Prostate gland (tissue), 2 donors: ENCODE data around the gene FAH. TPM values are rescaled to one million over a fixed set of nuclear protein-coding genes. Genes with fewer than 3 reads are reported as not detected.

Experiments
- DNase-seq: peaks from one replicate; pipeline ENCODE4 v3.0.0-alpha.2; 2019; ENCODE audit warnings: low spot score
- H3K27ac ChIP-seq, 2 donors: fragments of 200-600 bp; sonication (generic); 2 replicates each; pipeline ENCODE4 v1.5.1; 2017 to 2019
- H3K27me3 ChIP-seq: fragments of 200-600 bp; sonication (generic); replicated peaks from 2 replicates; pipeline ENCODE4 v1.5.1; 2019; ENCODE audit not compliant: insufficient read depth
- H3K36me3 ChIP-seq, 2 donors: fragments of 200-600 bp; sonication (generic); 1 replicate in 1 of 2; 2 replicates in 1 of 2; pipeline versions ENCODE4 v1.5.1 to v1.8.1; 2017 to 2019
- H3K4me1 ChIP-seq: fragments of 200-600 bp; sonication (generic); replicated peaks from 2 replicates; pipeline ENCODE4 v1.5.1; 2019
- H3K4me3 ChIP-seq, 2 donors: fragments of 200-600 bp; sonication (generic); 2 replicates each; pipeline ENCODE4 v1.5.1; 2017 to 2019
- H3K9me3 ChIP-seq: fragments of 200-600 bp; sonication (generic); 2 replicates; pipeline ENCODE4 v1.5.1; 2017
- POLR2A ChIP-seq: fragments of 450-650 bp; IDR thresholded peaks from one replicate; pipeline ENCODE4 v1.6.1; 2016; ENCODE audit warnings: antibody characterized with exemption, mild to moderate bottlenecking
- POLR2AphosphoS5 ChIP-seq: sonication (generic); formaldehyde crosslinking; IDR thresholded peaks from one replicate; pipeline ENCODE4 v1.6.1; 2017; ENCODE audit warnings: antibody characterized with exemption
- WGBS: methylation state at CpG from one replicate; pipeline ENCODE4 v1.1.5; 2018; 5-methylcytosine and 5-hydroxymethylcytosine counted together
- intact Hi-C: fragments of 100-400 bp; cut with DNase I; formaldehyde crosslinking; loops from one replicate; pipeline ENCODE4 v1.14.2; 2022
- total RNA-seq, 2 donors: library from RNA; depleted of rRNA; stranded (reverse); fragments of >200 nt; gene quantifications; one replicate each; pipeline ENCODE4 v1.1.0, GENCODE V29; 2016
- TF ChIP-seq, protein P1 (sequence below), 4 experiments: fragments of 200-600 bp in 2 of 4; fragments of 450-650 bp in 2 of 4; sonication (generic) in 2 of 4; IDR thresholded peaks; 1 replicate in 3 of 4; 2 replicates in 1 of 4; pipeline ENCODE4 v1.5.1; 2016 to 2019; ENCODE audit warnings: antibody characterized with exemption in 4 of 4, mild to moderate bottlenecking in 2 of 4, moderate library complexity in 2 of 4

Gene FAH
- total RNA-seq, 2 donors from 2014 or later, result 26.7 to 51.4 TPM

GRCh38 chr15:80107204-80107603, 45.6 kb upstream of the FAH start:
- no peak for TF ChIP-seq POLR2AphosphoS5
- no peak for TF ChIP-seq POLR2A
- TF ChIP-seq, protein P1, sequence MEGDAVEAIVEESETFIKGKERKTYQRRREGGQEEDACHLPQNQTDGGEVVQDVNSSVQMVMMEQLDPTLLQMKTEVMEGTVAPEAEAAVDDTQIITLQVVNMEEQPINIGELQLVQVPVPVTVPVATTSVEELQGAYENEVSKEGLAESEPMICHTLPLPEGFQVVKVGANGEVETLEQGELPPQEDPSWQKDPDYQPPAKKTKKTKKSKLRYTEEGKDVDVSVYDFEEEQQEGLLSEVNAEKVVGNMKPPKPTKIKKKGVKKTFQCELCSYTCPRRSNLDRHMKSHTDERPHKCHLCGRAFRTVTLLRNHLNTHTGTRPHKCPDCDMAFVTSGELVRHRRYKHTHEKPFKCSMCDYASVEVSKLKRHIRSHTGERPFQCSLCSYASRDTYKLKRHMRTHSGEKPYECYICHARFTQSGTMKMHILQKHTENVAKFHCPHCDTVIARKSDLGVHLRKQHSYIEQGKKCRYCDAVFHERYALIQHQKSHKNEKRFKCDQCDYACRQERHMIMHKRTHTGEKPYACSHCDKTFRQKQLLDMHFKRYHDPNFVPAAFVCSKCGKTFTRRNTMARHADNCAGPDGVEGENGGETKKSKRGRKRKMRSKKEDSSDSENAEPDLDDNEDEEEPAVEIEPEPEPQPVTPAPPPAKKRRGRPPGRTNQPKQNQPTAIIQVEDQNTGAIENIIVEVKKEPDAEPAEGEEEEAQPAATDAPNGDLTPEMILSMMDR (IDR thresholded peaks at IDR 0.05), result no peak
- intact Hi-C loops, result no loop called here
- no peaks in the 10 kb centered on the region for H3K36me3 ChIP-seq
- H3K4me3 ChIP-seq, result no peak overlapping the region
- H3K4me1 ChIP-seq, result peaks cover 7% of the 10 kb centered on the region
- no peak overlapping the region for H3K27ac ChIP-seq
- H3K27me3 ChIP-seq, result no peaks in the 10 kb centered on the region
- no peaks in the 10 kb centered on the region for H3K9me3 ChIP-seq
- WGBS, result 88% methylated on average over 6 of the region's 6 CpGs
- DNase-seq, result no peak

DNA sequence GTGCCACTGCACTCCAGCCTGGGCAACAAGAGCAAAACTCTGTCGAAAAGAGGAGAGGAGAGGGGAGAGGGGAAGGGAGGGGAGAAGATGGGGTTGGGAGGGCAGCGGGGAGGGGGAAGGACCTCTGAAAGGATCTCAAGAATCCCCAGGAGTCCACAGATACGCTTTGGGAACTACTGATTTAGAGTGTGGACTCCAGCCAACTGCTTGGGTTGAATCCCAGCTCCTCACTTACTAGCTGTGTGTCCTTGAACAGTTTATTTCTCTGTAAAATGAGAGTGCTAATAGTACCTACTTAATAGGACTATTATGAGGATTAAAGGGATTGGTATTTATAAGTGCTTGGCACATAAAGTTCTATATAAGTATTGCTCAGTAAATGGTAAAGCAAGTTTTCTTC, 45.0 kb upstream of the FAH start:
- peaks cover 7% of the 10 kb centered on the region for H3K4me1 ChIP-seq
- intact Hi-C loops, result no loop called here
- TF ChIP-seq, protein P1 (IDR thresholded peaks at IDR 0.05), result no peak
- TF ChIP-seq POLR2AphosphoS5 (no peak), POLR2A (no peak)
- no peak overlapping the region for H3K4me3 ChIP-seq
- no peak overlapping the region for H3K27ac ChIP-seq
- WGBS, result 24% methylated on average over 2 of the region's 3 CpGs
- no peaks in the 10 kb centered on the region for H3K27me3 ChIP-seq
- no peaks in the 10 kb centered on the region for H3K36me3 ChIP-seq
- no peaks in the 10 kb centered on the region for H3K9me3 ChIP-seq
- DNase-seq, result no peak

- no peak for DNase-seq
- no peak overlapping the region for H3K27ac ChIP-seq
- intact Hi-C loops, result no loop called here
- peaks cover 7% of the 10 kb centered on the region for H3K4me1 ChIP-seq
- TF ChIP-seq, protein P1 (IDR thresholded peaks at IDR 0.05), result no peak
- TF ChIP-seq POLR2A (no peak), POLR2AphosphoS5 (no peak)
- no peaks in the 10 kb centered on the region for H3K9me3 ChIP-seq
- WGBS, result 89% methylated on average over 3 of the region's 3 CpGs
- H3K27me3 ChIP-seq, result no peaks in the 10 kb centered on the region
- no peaks in the 10 kb centered on the region for H3K36me3 ChIP-seq
- no peak overlapping the region for H3K4me3 ChIP-seq
Measured at GRCh38 chr15:80109388-80109787, 43.4 kb upstream of the FAH start.

- TF ChIP-seq, protein P1 (IDR thresholded peaks at IDR 0.05), result no peak
- TF ChIP-seq POLR2A (no peak), POLR2AphosphoS5 (no peak)
- no peak overlapping the region for H3K27ac ChIP-seq
- no peaks in the 10 kb centered on the region for H3K9me3 ChIP-seq
- intact Hi-C loops, result no loop called here
- H3K4me1 ChIP-seq, result peaks cover 3% of the 10 kb centered on the region
- H3K4me3 ChIP-seq, result no peak overlapping the region
- H3K36me3 ChIP-seq, result no peaks in the 10 kb centered on the region
- no peak for DNase-seq
- H3K27me3 ChIP-seq, result no peaks in the 10 kb centered on the region
Measured at GRCh38 chr15:80110920-80111319, 41.9 kb upstream of the FAH start.

DNA sequence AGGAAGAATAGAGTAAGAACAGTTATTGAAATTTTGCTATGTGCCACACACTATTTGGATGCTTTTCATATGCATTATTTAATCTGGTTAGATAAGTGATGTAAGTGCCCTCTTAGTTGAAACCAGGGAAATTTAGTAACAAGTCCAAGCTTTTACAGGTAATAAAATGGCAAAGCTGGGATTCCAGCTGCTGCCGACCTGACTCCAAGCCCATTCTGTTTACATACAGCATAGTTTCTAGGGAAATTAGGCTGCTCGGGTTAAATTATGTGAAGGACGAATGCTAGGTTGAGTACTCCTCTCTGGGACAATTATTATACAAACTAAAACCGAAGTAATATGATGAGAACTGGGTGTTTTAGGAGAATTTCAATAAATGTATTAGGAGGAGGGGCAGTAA, 38.7 kb upstream of the FAH start:
- no peak overlapping the region for H3K4me3 ChIP-seq
- no peaks in the 10 kb centered on the region for H3K4me1 ChIP-seq
- DNase-seq, result no peak
- 32% methylated on average over 4 of the region's 4 CpGs for WGBS
- intact Hi-C loops, result no loop called here
- TF ChIP-seq POLR2AphosphoS5 (no peak), POLR2A (no peak)
- TF ChIP-seq, protein P1 (IDR thresholded peaks at IDR 0.05), result no peak
- no peaks in the 10 kb centered on the region for H3K27me3 ChIP-seq
- no peak overlapping the region for H3K27ac ChIP-seq
- no peaks in the 10 kb centered on the region for H3K36me3 ChIP-seq
- H3K9me3 ChIP-seq, result no peaks in the 10 kb centered on the region
